ENCODE data around the gene CLEC4F. TPM values are rescaled to one million over a fixed set of nuclear protein-coding genes. Genes with fewer than 3 reads are reported as not detected.

CLEC4F gene
- total and polyA plus RNA-seq, 2 of the 13 experiments (the other 11 are each of a cell fraction or from before 2014, with no cell fraction given), result 0.12 to 0.13 TPM

- H3K27me3 ChIP-seq (ENCODE audit: control insufficient read depth in 1 of 2, insufficient read depth in 2 of 2, low read length in 2 of 2), result peaks cover 2 to 14% of the 10 kb centered on the region in 2 experiments; a peak in 3 of 5 replicates
Observed at GRCh38 chr2:70817284-70817954, 3.0 kb downstream of the CLEC4F start.

More at GRCh38 chr2:70817284-70817954, 3.0 kb downstream of the CLEC4F start:
- TF ChIP-seq ZNF790 (CRISPR knock-in tag; IDR thresholded peaks at IDR 0.05; ENCODE audit: borderline replicate concordance), result no peak
- no peak for TF ChIP-seq CEBPG (CRISPR knock-in tag; IDR thresholded peaks at IDR 0.05)
- no peak for TF ChIP-seq ZBTB10 (CRISPR knock-in tag; IDR thresholded peaks at IDR 0.05; ENCODE audit: borderline replicate concordance)
- TF ChIP-seq, protein P1, sequence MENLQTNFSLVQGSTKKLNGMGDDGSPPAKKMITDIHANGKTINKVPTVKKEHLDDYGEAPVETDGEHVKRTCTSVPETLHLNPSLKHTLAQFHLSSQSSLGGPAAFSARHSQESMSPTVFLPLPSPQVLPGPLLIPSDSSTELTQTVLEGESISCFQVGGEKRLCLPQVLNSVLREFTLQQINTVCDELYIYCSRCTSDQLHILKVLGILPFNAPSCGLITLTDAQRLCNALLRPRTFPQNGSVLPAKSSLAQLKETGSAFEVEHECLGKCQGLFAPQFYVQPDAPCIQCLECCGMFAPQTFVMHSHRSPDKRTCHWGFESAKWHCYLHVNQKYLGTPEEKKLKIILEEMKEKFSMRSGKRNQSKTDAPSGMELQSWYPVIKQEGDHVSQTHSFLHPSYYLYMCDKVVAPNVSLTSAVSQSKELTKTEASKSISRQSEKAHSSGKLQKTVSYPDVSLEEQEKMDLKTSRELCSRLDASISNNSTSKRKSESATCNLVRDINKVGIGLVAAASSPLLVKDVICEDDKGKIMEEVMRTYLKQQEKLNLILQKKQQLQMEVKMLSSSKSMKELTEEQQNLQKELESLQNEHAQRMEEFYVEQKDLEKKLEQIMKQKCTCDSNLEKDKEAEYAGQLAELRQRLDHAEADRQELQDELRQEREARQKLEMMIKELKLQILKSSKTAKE (CRISPR knock-in tag; IDR thresholded peaks at IDR 0.05; ENCODE audit: borderline replicate concordance), result no peak
- no peak for TF ChIP-seq ZFP36L1 (CRISPR knock-in tag; IDR thresholded peaks at IDR 0.05)
- TF ChIP-seq HOXA3 (CRISPR knock-in tag; IDR thresholded peaks at IDR 0.05), result no peak
- no peak for TF ChIP-seq MAFF (IDR thresholded peaks at IDR 0.05; ENCODE audit: low read depth, low read length)
- TF ChIP-seq U2AF2 (IDR thresholded peaks at IDR 0.05; ENCODE audit: low read depth, low read length), result no peak
- TF ChIP-seq ARID2 (CRISPR knock-in tag; IDR thresholded peaks at IDR 0.05; ENCODE audit: borderline replicate concordance), result no peak
- intact Hi-C loops (cut with micrococcal nuclease; ENCODE audit: unreplicated experiment) (no loop called here), in situ Hi-C loops (cut with HindIII; ENCODE audit: extremely low pct_ligation_motif_present, low pct_unique_long_range_greater_than_20kb) (no loop called here)
- Histone ChIP-seq H3K9ac (ENCODE audit: insufficient read depth, low read depth, low read length) (no peak overlapping the region), H3K27ac (ENCODE audit: extremely low read length, insufficient read depth, low read length) (no peak overlapping the region), H3K9me3 (ENCODE audit: low read length) (no peaks in the 10 kb centered on the region), H3K4me2 (ENCODE audit: low read depth, low read length) (no peak overlapping the region), H2AFZ (ENCODE audit: low read length) (no peak overlapping the region), H3K4me3 (replicated peaks in 1 of 3; ENCODE audit: insufficient read depth in 1 of 3, low read depth in 2 of 3, low read length in 3 of 3) (no peak overlapping the region), H3K79me2 (ENCODE audit: insufficient read depth, low read length) (no peaks in the 10 kb centered on the region), H3K36me3 (replicated peaks in 1 of 2; ENCODE audit: control insufficient read depth in 1 of 2, insufficient read depth in 2 of 2, low read length in 2 of 2) (no peaks in the 10 kb centered on the region), H3K4me1 (ENCODE audit: insufficient read depth, low read length) (peaks cover 47% of the 10 kb centered on the region), H4K20me1 (ENCODE audit: insufficient read depth, low read length) (no peaks in the 10 kb centered on the region)
- WGBS (ENCODE audit: low lambda C conversion rate), result 69% methylated on average over 3 of the region's 3 CpGs
- DNase-seq (ENCODE audit: low spot score), result no peak
- no peak for ATAC-seq
- no peak for FAIRE-seq
- no TSS peak for BruUV-seq (replicated peaks)
- CTCF ChIA-PET (ENCODE audit: low intra/inter-chr PET ratio, low total read pairs), result no interaction called here
- POLR2A ChIA-PET, result no interaction called here

Measured in HepG2 (cell line).